Measurements from ENCODE around the gene FAM217B.
"Not testable (repeated sequence)": the region's sequence is repeated elsewhere in the genome, so short reads cannot be mapped to it uniquely, and the experiment has no call there.

FAM217B gene

DNA sequence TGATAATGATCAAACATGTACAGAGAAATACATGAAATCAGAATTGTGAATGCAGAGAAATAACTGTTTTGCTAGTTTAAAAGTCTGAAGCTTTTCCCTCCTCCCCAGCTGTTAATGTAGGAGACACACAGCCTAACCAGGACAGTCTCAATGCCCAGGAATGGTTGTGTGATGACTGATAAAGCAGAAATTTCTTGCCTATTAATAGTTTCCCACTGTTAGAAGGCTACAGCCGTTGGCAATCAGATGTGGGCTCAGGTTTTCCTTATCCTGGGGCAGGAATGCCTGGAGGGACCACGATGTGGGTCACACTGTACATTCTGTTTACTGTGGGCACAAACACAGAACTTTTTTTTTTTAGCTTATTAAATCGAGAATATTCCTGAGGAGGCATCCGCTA, 2.0 kb upstream of the FAM217B start:
- DNase-seq = no peak

DNA sequence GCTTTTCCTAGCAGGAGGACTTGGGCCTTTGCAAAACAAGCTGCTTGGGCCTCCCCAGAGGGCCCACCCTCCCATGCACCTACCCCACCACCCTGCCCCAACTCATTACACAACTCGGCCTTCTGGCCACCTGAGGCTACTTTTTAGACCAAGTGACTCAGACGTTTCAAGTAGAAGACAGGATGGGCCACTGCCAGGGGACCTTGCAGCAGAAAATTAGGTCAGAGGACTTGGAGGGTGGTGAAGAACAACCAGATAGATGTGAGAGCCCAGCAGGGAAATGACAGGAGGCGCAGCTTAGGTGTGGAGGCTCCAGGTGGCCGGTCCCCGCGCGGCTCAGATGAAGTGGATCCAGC, 1.5 kb upstream of the FAM217B start:
- DNase-seq = peak in 10 of 51 donors; percentile 15 to 57 (median 42)

DNA sequence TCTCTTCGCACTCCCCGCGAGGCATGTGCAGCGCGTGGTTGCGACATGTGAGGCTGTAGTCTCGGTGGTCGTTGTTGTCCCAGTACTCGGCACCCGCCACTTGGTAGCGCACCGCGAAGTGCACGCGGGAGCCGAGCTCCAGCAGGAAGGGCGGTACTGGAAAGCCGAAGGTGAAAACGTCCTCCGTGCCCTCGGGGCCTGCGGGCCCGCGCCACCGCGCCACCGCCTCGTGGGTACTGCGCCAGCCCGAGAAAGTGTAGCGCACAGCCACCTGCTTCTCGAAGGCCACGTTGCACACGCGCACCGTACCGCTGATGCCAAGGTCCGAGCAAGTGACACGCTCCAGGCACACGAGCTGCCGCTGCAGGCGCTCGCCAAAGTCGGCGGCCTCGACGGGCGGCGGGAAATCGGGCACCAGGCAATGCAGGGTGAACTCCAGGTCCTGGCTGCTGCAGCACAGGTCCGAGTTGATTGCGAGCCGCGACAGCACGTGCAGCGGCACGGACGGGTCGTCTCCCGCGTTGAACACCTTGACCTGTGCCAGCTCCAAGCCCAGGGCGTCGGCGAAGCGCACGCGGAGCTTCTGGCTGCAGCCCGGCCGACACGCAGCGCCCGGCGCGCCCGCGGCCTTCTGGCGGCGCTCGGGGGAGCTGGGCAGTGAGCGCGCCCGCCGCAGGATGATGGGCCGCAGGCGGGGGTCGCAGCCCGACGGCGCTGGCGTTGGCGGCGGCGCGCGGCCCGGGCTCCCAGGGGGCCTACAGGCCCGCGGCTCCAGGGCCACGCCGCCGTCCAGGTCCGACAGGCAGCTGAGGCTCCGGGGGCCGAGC, 924 bp upstream of the FAM217B start:
- no peak for DNase-seq

DNA sequence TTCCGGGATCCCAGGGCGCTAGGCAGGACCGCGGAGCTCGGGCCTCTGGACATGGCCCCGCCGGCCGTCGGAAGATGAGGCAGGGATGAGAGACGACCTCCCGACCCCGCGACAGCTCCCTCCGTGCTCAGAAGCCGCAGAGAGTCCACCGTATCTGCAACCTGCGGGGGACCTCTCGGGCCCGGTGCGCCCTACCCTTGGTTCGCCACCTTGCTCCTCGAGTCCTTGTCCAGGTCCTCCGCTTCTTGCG, 385 bp upstream of the FAM217B start:
- peak in 1 of 51 donors; percentile 49 for DNase-seq

- no peak for DNase-seq
These were observed 736 bp downstream of the FAM217B start for GRCh38 chr20:59940956-59941294.

DNA sequence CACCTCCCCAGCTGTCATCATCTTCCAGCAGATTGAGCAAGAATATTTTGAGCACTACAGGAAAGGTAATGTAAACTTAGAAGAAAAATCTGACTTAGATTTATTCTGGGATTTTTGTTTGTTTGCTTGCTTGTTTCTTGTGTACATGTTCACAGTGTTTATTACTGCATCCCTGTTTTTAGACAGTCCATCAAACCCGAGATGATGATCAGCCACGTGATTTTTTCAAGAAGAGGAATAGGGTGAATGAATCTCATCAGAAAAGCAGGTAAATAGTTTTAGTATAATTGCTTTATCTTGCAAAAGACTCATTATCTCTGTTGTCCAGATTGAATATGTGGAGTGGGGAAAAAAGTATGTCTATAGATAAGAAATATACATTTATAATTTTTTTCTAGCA, 2.1 kb downstream of the FAM217B start:
- DNase-seq = no peak

DNA sequence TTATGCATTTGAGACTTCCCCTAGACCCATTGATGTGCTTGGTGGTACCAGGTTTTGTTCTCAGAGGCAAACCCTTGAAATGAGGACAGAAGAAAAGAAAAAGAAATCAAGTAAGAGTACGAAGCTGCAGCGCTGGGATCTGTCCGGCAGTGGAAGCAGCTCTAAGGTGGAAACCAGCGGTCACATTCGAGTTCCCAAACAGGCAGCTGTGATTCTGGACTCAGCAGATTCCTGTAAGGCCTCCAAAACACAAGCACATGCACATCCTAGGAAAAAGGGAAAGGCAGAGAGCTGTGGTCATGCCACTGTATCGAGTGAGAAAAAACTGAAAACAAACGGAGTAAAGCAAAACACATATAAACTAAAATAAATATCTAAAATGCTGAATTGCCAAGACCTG, 4.5 kb downstream of the FAM217B start:
- no peak for DNase-seq

- DNase-seq = no peak
These were observed 5.0 kb downstream of the FAM217B start for GRCh38 chr20:59945175-59945574.

DNA sequence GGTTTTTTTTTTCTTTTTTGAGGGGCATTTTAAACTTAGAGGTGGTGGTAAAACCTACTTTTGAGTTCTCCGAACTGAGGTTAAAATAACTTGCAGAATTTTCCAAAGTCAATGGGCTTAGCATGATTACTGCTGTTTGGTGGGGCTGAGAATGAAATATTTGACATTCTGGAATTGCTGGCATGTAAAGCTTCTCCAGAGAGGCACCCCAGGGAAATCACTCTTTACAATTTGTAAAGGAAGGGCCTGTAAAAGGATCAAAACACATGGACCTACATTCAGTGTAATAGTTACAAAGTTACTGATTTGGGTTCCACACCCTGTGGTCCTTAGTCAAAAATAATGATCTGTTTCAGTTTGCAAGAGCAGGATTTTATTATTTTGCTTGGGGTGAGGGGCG, 5.5 kb downstream of the FAM217B start:
- DNase-seq = no peak

GRCh38 chr20:59947376-59947775, 7.2 kb downstream of the FAM217B start:
- DNase-seq = no peak

GRCh38 chr20:59948212-59948611, 8.0 kb downstream of the FAM217B start:
- no peak for DNase-seq

DNA sequence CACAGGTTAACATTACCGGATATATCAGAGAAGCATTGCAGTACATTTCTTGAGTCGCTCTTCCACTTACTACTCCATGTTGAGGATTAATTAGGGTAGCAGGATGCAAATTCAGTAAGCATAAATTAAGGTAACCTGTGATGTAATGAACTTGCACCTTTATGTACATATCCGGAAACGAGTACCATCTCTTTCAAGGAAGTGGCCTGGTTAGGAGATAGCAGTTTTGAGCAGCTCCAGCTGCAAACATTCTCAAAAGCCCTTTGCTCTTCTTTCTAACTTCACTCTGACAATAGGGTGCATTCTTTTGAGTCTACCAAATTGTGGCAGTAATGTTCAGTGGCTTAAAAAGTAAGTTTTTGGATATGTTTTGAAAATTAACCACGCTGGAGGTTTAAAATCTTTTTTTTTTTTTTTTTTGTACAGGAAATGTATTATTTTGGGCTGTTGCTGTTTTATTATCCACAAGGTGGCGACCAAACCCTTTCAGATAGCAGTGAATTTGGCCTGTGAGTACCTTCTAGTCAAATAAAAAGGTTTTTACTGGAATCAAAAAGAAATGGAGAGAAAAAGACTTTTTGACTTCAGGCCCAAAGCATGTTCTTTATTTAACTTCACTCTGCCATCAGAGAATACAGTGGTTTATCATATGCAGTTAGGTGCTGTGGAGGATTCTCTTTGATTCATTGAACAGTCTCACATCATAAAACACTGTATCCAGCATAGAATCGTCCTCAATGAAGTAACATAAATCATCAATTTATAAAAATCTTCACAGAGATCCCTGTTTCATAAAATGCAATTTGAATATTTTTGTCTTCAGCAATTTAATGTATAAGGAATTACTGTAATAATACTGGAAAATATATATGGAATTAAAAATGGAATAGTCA, 8.9 kb downstream of the FAM217B start:
- peak in 4 of 51 donors; percentile 9 to 74 (median 23) for DNase-seq

- no peak for DNase-seq
These were observed 9.7 kb downstream of the FAM217B start for GRCh38 chr20:59949911-59950310.

- no peak for DNase-seq
These were observed 14.5 kb downstream of the FAM217B start for GRCh38 chr20:59954718-59955117.

- DNase-seq = peak in 6 of 51 donors; percentile 14 to 48 (median 19)
These were observed 15.1 kb downstream of the FAM217B start for GRCh38 chr20:59955131-59955796.

DNA sequence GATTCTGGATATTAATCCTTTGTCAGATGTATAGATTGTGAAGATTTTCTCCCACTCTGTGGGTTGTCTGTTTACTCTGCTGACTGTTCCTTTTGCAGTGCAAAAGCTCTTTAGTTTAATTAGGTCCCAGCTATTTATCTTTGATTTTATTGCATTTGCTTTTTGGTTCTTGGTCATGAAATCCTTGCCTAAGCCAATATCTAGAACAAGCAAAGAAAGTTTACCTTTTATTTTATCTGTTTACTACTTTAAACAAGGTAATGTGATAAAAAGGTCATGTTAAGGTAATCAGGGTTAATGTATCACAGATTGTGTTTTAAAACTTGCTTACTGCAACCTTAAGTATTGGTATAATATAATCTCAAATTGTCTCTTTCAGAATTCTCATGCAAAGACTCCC, 17.4 kb downstream of the FAM217B start:
- not testable (repeated sequence) for DNase-seq

DNA sequence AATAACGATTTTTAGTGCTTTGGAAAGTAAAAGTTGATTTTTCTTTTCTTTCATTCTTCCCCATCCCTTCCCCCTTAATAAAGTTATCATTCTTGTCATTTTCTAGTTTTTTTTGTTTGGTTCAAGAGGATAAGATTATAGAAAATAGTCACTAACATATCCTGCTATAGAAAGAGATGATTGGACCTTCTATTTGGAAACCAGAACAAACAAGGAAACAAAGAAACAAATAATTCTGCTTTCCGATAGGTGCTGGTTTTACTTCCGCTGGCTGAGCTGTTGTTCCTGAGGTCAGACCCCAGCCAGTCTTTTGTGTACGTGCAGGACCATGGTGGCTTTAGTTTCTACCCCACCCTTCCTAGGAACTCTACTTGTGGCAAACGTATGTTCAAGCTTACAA, 17.9 kb downstream of the FAM217B start, which contains the start of gene CDH26:
CDH26 (plus strand) TSS at position 301 of the 400 bp plus-strand sequence. CDS start 304 bp downstream, outside the sequence.
- no peak for DNase-seq

DNA sequence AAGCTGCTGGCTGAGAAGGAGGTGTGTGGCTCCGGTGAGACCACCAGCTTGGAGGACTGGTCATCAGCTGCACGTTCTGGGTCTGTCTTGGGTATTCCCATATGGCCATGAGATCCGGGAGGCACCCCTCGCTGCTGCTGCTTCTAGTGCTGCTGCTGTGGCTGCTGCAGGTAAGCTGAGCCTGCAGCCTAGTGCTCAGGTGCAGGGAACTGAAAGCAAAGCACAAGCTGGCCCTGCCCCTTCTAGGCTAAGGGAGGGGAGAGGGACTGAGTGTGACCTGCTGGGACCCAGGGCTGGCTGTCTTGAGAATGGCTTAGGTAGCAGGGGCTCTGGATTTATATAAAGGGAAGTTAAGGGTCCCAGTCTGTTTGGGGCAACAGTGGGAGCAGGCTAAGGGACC, 18.4 kb downstream of the FAM217B start:
- no peak for DNase-seq

DNA sequence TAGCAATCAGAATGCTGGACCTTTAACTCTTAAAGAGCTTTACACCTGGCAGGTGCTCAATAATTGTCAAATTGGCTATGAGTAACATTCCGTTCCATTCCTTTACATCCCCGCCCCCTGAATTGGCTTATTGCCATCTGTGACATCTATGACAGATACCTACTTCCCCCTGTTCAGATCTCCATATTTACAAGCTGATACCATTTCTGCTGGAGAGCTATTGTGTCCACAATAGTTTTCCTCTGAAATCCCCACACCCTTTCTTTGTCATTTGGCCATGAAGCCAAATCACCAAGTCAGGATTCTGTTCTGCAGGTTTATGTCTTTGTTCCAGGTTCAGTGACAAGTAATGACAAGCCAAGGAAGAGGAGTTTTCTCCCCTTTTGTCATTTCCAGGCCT, 21.2 kb downstream of the FAM217B start:
- no peak for DNase-seq

DNA sequence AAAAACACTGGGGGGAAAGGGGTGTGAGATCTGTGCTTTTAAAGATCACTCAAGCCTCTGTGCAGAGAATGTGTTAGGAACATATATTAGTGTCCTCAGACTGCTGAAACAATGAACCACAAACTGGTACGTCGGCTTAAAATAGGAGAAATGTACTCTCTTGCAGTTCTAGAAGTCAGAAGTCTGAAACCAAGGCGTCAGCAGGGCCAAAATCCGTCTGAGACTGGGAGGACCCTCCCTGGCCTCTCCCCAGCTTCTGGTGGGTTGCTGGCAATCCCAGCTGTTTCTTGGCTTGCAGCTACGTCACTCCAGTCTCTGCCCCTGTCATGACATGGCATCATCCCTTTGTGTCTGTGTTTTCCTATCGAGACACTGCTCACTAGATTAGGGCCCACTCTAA, 22.0 kb downstream of the FAM217B start:
- DNase-seq = no peak

DNA sequence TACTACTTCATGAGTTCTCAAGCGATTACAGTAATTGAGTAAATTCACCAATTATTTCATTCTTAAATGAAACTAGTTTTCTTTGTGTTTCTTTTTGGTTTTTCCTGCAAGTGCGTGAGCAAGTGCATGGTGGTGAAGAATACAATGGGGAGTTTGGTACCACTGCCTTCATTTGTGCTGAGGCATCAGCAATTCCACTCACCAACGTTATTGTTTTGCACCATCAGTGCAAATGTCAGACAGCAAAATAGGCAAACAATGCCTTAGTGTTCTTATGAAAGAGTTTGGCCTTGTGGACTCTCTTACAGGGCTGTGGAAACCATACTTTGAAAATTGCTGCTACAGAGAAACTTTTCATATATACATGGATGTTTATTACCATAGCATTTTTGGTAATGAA, 26.2 kb downstream of the FAM217B start:
- DNase-seq = peak in 10 of 51 donors; percentile 18 to 63 (median 38)

DNA sequence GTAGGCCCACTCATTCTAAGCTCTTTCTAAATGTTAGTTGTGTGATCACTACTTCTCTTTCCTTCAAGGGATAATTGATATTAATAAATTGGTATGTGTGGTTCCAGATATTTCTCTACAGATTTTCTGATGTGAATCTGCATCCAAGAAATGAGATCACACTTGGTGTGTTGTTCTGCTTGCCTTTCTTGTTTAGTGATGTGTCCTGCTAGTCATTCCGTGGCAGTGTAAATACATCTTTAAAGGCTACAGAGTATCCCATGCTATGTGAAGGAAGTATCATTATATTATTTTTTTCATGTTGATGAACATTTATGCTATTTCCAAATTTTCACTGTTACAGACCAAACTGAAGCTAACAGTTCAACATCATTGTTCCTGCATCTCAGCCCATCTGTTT, 31.2 kb downstream of the FAM217B start:
- no peak for DNase-seq
